Liver (tissue), 9 donors: Measurements from ENCODE around the gene PTPRS. TPM values are rescaled to one million over a fixed set of nuclear protein-coding genes. Genes with fewer than 3 reads are reported as not detected.

Experiments
- DNase-seq: peaks from one replicate; pipeline ENCODE4 v3.0.0-alpha.2; 2017; ENCODE audit warnings: low spot score
- H3K27ac ChIP-seq, 2 donors: one replicate each; pipeline ENCODE4 v1.7.0; 2013; ENCODE audit warnings: inconsistent platforms in 2 of 2, low read length in 2 of 2, control low read depth in 1 of 2, low read depth in 1 of 2, mild to moderate bottlenecking in 1 of 2
- H3K27me3 ChIP-seq, 4 donors: one replicate each; pipeline versions ENCODE4 v1.6.1 to v1.7.0; 2013; ENCODE audit warnings: low read length in 3 of 4, inconsistent platforms in 1 of 4, mild to moderate bottlenecking in 1 of 4, moderate library complexity in 1 of 4; ENCODE audit not compliant: control insufficient read depth in 4 of 4, insufficient read depth in 4 of 4
- H3K36me3 ChIP-seq, 4 donors: one replicate each; pipeline versions ENCODE4 v1.6.1 to v1.7.0; 2013; ENCODE audit warnings: low read length in 3 of 4, mild to moderate bottlenecking in 3 of 4, low read depth in 1 of 4, moderate library complexity in 1 of 4; ENCODE audit not compliant: control insufficient read depth in 4 of 4, insufficient read depth in 3 of 4
- H3K4me1 ChIP-seq, 4 donors: one replicate each; pipeline versions ENCODE4 v1.6.1 to v1.7.0; 2013; ENCODE audit warnings: low read length in 3 of 4, mild to moderate bottlenecking in 3 of 4, moderate library complexity in 1 of 4; ENCODE audit not compliant: control insufficient read depth in 4 of 4, insufficient read depth in 4 of 4
- H3K4me3 ChIP-seq, 3 donors: one replicate each; pipeline versions ENCODE4 v1.6.1 to v1.7.0; 2013; ENCODE audit warnings: low read length in 3 of 3, control low read depth in 1 of 3, low read depth in 1 of 3, mild to moderate bottlenecking in 1 of 3
- H3K9ac ChIP-seq, 2 donors: one replicate each; pipeline ENCODE4 v1.7.0; 2013; ENCODE audit warnings: low read length in 2 of 2, mild to moderate bottlenecking in 2 of 2, moderate library complexity in 2 of 2, control low read depth in 1 of 2, low read depth in 1 of 2
- H3K9me3 ChIP-seq, 4 donors: one replicate each; pipeline versions ENCODE4 v1.6.1 to v1.7.0; 2013; ENCODE audit warnings: low read length in 3 of 4; ENCODE audit not compliant: control insufficient read depth in 4 of 4
- EGR1 ChIP-seq, 2 donors: IDR thresholded peaks; 2 replicates each; pipeline ENCODE4 v1.6.1; 2016 to 2018; ENCODE audit warnings: antibody characterized with exemption in 2 of 2, low read depth in 2 of 2
- FOXA1 ChIP-seq: IDR thresholded peaks from 2 replicates; pipeline ENCODE4 v1.6.1; 2016; ENCODE audit warnings: antibody characterized with exemption
- FOXA2 ChIP-seq: IDR thresholded peaks from 2 replicates; pipeline ENCODE4 v1.6.1; 2016; ENCODE audit warnings: antibody characterized with exemption
- GABPA ChIP-seq, 2 donors: IDR thresholded peaks in 1 of 2; conservative IDR thresholded peaks in 1 of 2; 2 replicates each; pipeline ENCODE4 v1.6.1; 2016; ENCODE audit warnings: antibody characterized with exemption in 2 of 2, mild to moderate bottlenecking in 1 of 2, moderate library complexity in 1 of 2
- HNF4A ChIP-seq, 2 donors: conservative IDR thresholded peaks; 2 replicates each; pipeline ENCODE4 v1.6.1; 2016; ENCODE audit warnings: antibody characterized with exemption in 2 of 2, mild to moderate bottlenecking in 2 of 2
- HNF4G ChIP-seq: IDR thresholded peaks from 2 replicates; pipeline ENCODE4 v1.6.1; 2016; ENCODE audit warnings: antibody characterized with exemption
- JUND ChIP-seq, 2 donors: IDR thresholded peaks; 2 replicates each; pipeline ENCODE4 v1.6.1; 2016; ENCODE audit warnings: antibody characterized with exemption in 2 of 2
- NR2F2 ChIP-seq: IDR thresholded peaks from 2 replicates; pipeline ENCODE4 v1.6.1; 2016; ENCODE audit warnings: antibody characterized with exemption
- RAD21 ChIP-seq, 2 donors: IDR thresholded peaks; 2 replicates each; pipeline ENCODE4 v1.6.1; 2016; ENCODE audit warnings: antibody characterized with exemption in 2 of 2, mild to moderate bottlenecking in 2 of 2
- RXRA ChIP-seq, 2 donors: IDR thresholded peaks; 2 replicates each; pipeline ENCODE4 v1.6.1; 2017 to 2018; ENCODE audit warnings: antibody characterized with exemption in 2 of 2, mild to moderate bottlenecking in 1 of 2
- SP1 ChIP-seq: IDR thresholded peaks from 2 replicates; pipeline ENCODE4 v1.6.1; 2018; ENCODE audit warnings: antibody characterized with exemption, mild to moderate bottlenecking
- TAF1 ChIP-seq: conservative IDR thresholded peaks from 2 replicates; pipeline ENCODE4 v1.6.1; 2016; ENCODE audit warnings: antibody characterized with exemption, mild to moderate bottlenecking
- YY1 ChIP-seq: IDR thresholded peaks from 2 replicates; pipeline ENCODE4 v1.6.1; 2016; ENCODE audit warnings: antibody characterized with exemption, mild to moderate bottlenecking
- WGBS: extraction: QIAGEN DNeasy Blood & Tissue Kit; methylation state at CpG from one replicate; pipeline ENCODE4 v1.1.7; 2013; 5-methylcytosine and 5-hydroxymethylcytosine counted together
- polyA plus RNA-seq, 2 donors: library from polyadenylated mRNA; stranded (reverse) in 1 of 2; unstranded in 1 of 2; fragments of 200-250 nt in 1 of 2; fragments of >200 nt in 1 of 2; fragmentation: Nextera tagmentation in 1 of 2; extraction: Ambion mirVana in 1 of 2; gene quantifications; one replicate each; pipeline versions ENCODE4 v1.2.1 to v1.2.3, GENCODE V29; 2013 to 2015
- total RNA-seq, 2 donors: library from RNA; depleted of rRNA; stranded (reverse); fragments of >200 nt; gene quantifications; one replicate each; pipeline ENCODE4 v1.2.3, GENCODE V29; 2014
- TF ChIP-seq, protein P1 (sequence below): fragments of 150-350 bp; IDR thresholded peaks from 2 replicates; pipeline ENCODE4 v1.5.1; 2017; ENCODE audit warnings: improper control_type of control experiment, low read depth, low read length; ENCODE audit not compliant: missing input control
- TF ChIP-seq, protein P2 (sequence below): IDR thresholded peaks from 2 replicates; pipeline ENCODE4 v1.6.1; 2016; ENCODE audit warnings: antibody characterized with exemption
- TF ChIP-seq, protein P3 (sequence below): IDR thresholded peaks from 2 replicates; pipeline ENCODE4 v1.6.1; 2016; ENCODE audit warnings: antibody characterized with exemption
- TF ChIP-seq, protein P4 (sequence below): IDR thresholded peaks from 2 replicates; pipeline ENCODE4 v1.6.1; 2016; ENCODE audit warnings: antibody characterized with exemption, mild to moderate bottlenecking
- TF ChIP-seq, protein P5 (sequence below): IDR thresholded peaks from 2 replicates; pipeline ENCODE4 v1.6.1; 2016; ENCODE audit warnings: antibody characterized with exemption
- donor health status: healthy.
- donor health status: healthy.
- donor health status: healthy.
- donor health status: healthy.
- donor health status: healthy.

Gene PTPRS
- total and polyA plus RNA-seq, 4 donors, result 1.3 to 49.7 (median 20.2) TPM

DNA sequence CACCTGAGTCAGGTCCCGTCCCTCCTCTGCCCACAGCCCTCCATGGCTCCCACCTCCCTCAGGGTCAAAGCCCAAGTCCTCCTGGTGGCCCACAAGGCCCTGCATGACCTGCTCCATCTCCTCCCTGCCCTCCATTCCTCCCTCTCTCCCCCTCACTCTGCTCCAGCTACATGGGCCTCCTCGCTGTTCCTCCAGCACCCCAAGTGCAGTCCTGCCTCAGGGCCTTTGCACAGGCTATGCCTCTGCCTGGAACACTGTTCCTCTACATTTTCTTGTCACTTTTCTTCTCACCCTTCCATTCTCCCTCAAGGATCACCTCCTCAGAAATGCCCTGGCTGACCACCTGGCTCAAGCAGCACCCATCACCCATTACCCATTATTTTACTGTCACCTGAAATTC lies 41.5 kb downstream of the PTPRS start:
- no peak for DNase-seq
- WGBS, result 95% methylated on average over 2 of the region's 2 CpGs

DNA sequence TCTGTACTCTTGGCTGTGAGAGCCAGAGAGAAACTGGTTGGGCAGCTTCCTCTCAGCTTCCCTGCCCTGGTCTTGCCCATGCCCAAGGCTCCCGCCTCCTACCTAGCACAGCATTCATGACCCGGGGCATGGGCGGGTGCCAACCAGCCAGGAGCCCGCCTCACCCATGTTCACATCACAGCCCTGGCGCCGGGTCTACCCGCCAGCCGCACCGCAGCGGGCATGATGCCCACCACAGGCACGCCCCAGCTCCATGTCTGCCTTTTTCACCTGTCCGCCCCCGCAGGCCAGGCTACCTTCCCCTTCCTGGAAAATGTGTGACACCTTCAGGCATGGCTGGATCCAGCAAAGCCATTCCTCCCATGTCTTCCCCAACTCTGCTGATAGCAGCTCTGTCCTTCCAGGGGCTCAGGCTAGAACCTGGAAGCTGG lies 42.1 kb downstream of the PTPRS start:
- no peak for DNase-seq
- H3K36me3 ChIP-seq, result no peaks in the 10 kb centered on the region
- peaks cover 0 to under 1% (median 0%) of the 10 kb centered on the region in 4 donors for H3K4me1 ChIP-seq
- H3K27me3 ChIP-seq, result no peaks in the 10 kb centered on the region
- H3K9ac ChIP-seq, result no peak overlapping the region
- H3K4me3 ChIP-seq, result no peak overlapping the region
- H3K27ac ChIP-seq, result no peak overlapping the region
- no peaks in the 10 kb centered on the region for H3K9me3 ChIP-seq
- WGBS, result 96% methylated on average over 13 of the region's 13 CpGs
- TF ChIP-seq RAD21 (IDR thresholded peaks at IDR 0.05) (no peak), SP1 (no peak), FOXA2 (no peak), NR2F2 (no peak), YY1 (no peak), JUND (IDR thresholded peaks at IDR 0.05) (no peak), TAF1 (no peak)
- TF ChIP-seq, protein P1, sequence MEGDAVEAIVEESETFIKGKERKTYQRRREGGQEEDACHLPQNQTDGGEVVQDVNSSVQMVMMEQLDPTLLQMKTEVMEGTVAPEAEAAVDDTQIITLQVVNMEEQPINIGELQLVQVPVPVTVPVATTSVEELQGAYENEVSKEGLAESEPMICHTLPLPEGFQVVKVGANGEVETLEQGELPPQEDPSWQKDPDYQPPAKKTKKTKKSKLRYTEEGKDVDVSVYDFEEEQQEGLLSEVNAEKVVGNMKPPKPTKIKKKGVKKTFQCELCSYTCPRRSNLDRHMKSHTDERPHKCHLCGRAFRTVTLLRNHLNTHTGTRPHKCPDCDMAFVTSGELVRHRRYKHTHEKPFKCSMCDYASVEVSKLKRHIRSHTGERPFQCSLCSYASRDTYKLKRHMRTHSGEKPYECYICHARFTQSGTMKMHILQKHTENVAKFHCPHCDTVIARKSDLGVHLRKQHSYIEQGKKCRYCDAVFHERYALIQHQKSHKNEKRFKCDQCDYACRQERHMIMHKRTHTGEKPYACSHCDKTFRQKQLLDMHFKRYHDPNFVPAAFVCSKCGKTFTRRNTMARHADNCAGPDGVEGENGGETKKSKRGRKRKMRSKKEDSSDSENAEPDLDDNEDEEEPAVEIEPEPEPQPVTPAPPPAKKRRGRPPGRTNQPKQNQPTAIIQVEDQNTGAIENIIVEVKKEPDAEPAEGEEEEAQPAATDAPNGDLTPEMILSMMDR, result no peak
- TF ChIP-seq, protein P2, sequence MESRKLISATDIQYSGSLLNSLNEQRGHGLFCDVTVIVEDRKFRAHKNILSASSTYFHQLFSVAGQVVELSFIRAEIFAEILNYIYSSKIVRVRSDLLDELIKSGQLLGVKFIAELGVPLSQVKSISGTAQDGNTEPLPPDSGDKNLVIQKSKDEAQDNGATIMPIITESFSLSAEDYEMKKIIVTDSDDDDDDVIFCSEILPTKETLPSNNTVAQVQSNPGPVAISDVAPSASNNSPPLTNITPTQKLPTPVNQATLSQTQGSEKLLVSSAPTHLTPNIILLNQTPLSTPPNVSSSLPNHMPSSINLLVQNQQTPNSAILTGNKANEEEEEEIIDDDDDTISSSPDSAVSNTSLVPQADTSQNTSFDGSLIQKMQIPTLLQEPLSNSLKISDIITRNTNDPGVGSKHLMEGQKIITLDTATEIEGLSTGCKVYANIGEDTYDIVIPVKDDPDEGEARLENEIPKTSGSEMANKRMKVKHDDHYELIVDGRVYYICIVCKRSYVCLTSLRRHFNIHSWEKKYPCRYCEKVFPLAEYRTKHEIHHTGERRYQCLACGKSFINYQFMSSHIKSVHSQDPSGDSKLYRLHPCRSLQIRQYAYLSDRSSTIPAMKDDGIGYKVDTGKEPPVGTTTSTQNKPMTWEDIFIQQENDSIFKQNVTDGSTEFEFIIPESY, result no peak

More for the DNA sequence above, 41.5 kb downstream of the PTPRS start:
- no peaks in the 10 kb centered on the region for H3K9me3 ChIP-seq
- no peaks in the 10 kb centered on the region for H3K4me1 ChIP-seq
- H3K27ac ChIP-seq, result no peak overlapping the region
- no peak overlapping the region for H3K9ac ChIP-seq
- H3K4me3 ChIP-seq, result no peak overlapping the region
- TF ChIP-seq, protein P1, result no peak
- TF ChIP-seq EGR1 (IDR thresholded peaks at IDR 0.05; ENCODE audit: low read depth in 2 of 2) (no peak), FOXA1 (no peak), GABPA (IDR thresholded peaks at IDR 0.05 in 1 of 2, conservative IDR thresholded peaks at IDR 0.05 in 1 of 2) (no peak), YY1 (no peak), JUND (IDR thresholded peaks at IDR 0.05) (no peak), RAD21 (IDR thresholded peaks at IDR 0.05) (no peak), RXRA (IDR thresholded peaks at IDR 0.05) (no peak), FOXA2 (no peak), SP1 (no peak), HNF4A (conservative IDR thresholded peaks at IDR 0.05) (no peak), HNF4G (no peak)
- TF ChIP-seq, protein P2, result no peak
- TF ChIP-seq, protein P3, sequence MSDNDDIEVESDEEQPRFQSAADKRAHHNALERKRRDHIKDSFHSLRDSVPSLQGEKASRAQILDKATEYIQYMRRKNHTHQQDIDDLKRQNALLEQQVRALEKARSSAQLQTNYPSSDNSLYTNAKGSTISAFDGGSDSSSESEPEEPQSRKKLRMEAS, result no peak
- TF ChIP-seq, protein P4, sequence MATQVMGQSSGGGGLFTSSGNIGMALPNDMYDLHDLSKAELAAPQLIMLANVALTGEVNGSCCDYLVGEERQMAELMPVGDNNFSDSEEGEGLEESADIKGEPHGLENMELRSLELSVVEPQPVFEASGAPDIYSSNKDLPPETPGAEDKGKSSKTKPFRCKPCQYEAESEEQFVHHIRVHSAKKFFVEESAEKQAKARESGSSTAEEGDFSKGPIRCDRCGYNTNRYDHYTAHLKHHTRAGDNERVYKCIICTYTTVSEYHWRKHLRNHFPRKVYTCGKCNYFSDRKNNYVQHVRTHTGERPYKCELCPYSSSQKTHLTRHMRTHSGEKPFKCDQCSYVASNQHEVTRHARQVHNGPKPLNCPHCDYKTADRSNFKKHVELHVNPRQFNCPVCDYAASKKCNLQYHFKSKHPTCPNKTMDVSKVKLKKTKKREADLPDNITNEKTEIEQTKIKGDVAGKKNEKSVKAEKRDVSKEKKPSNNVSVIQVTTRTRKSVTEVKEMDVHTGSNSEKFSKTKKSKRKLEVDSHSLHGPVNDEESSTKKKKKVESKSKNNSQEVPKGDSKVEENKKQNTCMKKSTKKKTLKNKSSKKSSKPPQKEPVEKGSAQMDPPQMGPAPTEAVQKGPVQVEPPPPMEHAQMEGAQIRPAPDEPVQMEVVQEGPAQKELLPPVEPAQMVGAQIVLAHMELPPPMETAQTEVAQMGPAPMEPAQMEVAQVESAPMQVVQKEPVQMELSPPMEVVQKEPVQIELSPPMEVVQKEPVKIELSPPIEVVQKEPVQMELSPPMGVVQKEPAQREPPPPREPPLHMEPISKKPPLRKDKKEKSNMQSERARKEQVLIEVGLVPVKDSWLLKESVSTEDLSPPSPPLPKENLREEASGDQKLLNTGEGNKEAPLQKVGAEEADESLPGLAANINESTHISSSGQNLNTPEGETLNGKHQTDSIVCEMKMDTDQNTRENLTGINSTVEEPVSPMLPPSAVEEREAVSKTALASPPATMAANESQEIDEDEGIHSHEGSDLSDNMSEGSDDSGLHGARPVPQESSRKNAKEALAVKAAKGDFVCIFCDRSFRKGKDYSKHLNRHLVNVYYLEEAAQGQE, result no peak
- TF ChIP-seq, protein P5, sequence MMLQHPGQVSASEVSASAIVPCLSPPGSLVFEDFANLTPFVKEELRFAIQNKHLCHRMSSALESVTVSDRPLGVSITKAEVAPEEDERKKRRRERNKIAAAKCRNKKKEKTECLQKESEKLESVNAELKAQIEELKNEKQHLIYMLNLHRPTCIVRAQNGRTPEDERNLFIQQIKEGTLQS, result no peak
- H3K27me3 ChIP-seq, result no peaks in the 10 kb centered on the region
- no peaks in the 10 kb centered on the region for H3K36me3 ChIP-seq
